Motor neuron (in vitro differentiated cells): ENCODE results near the gene UQCC3. TPM values are rescaled to one million over a fixed set of nuclear protein-coding genes. Genes with fewer than 3 reads are reported as not detected.

Experiments used
- ATAC-seq, 8 experiments: fragments of 200-7000 bp; cut with Tn5 transposase; replicated peaks in 6 of 8; 2 replicates each; pipeline ENCODE4 v1.8.0; 2021; ENCODE audit warnings: mild to moderate bottlenecking in 8 of 8, moderate library complexity in 8 of 8
- H3K27ac ChIP-seq, 2 donors: fragments of 250-450 bp; sonication (Bioruptor Pico); 2 replicates each; pipeline ENCODE4 v1.9.0; 2021; ENCODE audit warnings: antibody characterized with exemption in 2 of 2, mild to moderate bottlenecking in 2 of 2, moderate library complexity in 1 of 2
- H3K4me1 ChIP-seq, 2 donors: fragments of 250-450 bp; sonication (Bioruptor Pico); replicated peaks in 1 of 2; 2 replicates each; pipeline ENCODE4 v1.6.1; 2021; ENCODE audit warnings: antibody characterized with exemption in 2 of 2, mild to moderate bottlenecking in 2 of 2, moderate library complexity in 1 of 2
- H3K4me3 ChIP-seq, 5 donors: fragments of 250-450 bp; sonication (Bioruptor Pico); 2 replicates each; pipeline ENCODE4 v1.9.0; 2021; ENCODE audit warnings: antibody characterized with exemption in 5 of 5, mild to moderate bottlenecking in 5 of 5, moderate library complexity in 4 of 5
- WGBS, 10 experiments: fragments of 450-650 bp; shearing (Covaris generic); methylation state at CpG; one replicate each; pipeline ENCODE4 v1.0.0; 2022; 5-methylcytosine and 5-hydroxymethylcytosine counted together
- in situ Hi-C, 9 experiments: fragments of 400-800 bp; cut with MboI; loops; one replicate each; pipeline ENCODE4 v1.15.0; 2021; ENCODE audit warnings: low sequenced_read_pairs in 9 of 9, low pct_unique_long_range_greater_than_20kb in 2 of 9; ENCODE audit not compliant: unreplicated experiment in 9 of 9
- total RNA-seq, 8 experiments: library from RNA; unstranded; fragments of 300-600 nt; gene quantifications; 2 replicates each; pipeline versions ENCODE4 v1.2.3 to v1.2.4, GENCODE V29; 2022

UQCC3 gene
- total RNA-seq, result 10 to 100 TPM in 5 of 8 experiments, 1 to 10 TPM in 3; 7.9 to 17.7 (median 10.3) TPM

GRCh38 chr11:62671608-62672389 is at the start of gene UQCC3, which contains the start of gene LBHD1:
TSS of gene UQCC3 (plus strand) at chr11:62671673. CDS start at chr11:62671746, 73 bp downstream.
TSS of gene LBHD1 (minus strand) at chr11:62672267. CDS start at chr11:62670031, 2,236 bp downstream.
- H3K4me3 ChIP-seq, result peak within 1 kb of the TSS; percentile 45 to 75 (median 66)
- peak within 1 kb of the TSS; percentile 81 to 88 for H3K27ac ChIP-seq
- peaks cover 14 to 20% of the 10 kb centered on the region in 2 donors for H3K4me1 ChIP-seq
- 0 to 13% (median 0%) methylated on average over 1 to 22 of the region's 59 CpGs; no CpG with 5 or more reads in 2 of the 10 experiments for WGBS, 10 experiments
- peak; percentile 67 to 93 (median 90) for ATAC-seq
- in situ Hi-C loops, result no loop called here

GRCh38 chr11:62622476-62623089 is 48.9 kb upstream of the UQCC3 start:
- Histone ChIP-seq H3K4me3 (peak overlapping the region; percentile 15 to 88 (median 59)), H3K27ac (peak overlapping the region; percentile 78 to 92), H3K4me1 (peaks cover 12 to 14% of the 10 kb centered on the region in 2 donors)
- ATAC-seq, result no peak
- 58 to 94% (median 90%) methylated on average over 2 to 5 of the region's 7 CpGs; no CpG with 5 or more reads in 4 of the 10 experiments for WGBS, 10 experiments
- in situ Hi-C loops, result no loop called here

- ATAC-seq, result peak in 1 of 8 experiments; percentile 45
- WGBS, 10 experiments, result 58 to 100% (median 98%) methylated on average over 1 to 3 of the region's 3 CpGs; no CpG with 5 or more reads in 2 of the 10 experiments
- Histone ChIP-seq H3K27ac (no peak overlapping the region), H3K4me3 (no peak overlapping the region), H3K4me1 (peaks cover under 1% of the 10 kb centered on the region in 2 donors)
- in situ Hi-C loops, result no loop called here
Observed at GRCh38 chr11:62627713-62628112, 43.8 kb upstream of the UQCC3 start.

DNA sequence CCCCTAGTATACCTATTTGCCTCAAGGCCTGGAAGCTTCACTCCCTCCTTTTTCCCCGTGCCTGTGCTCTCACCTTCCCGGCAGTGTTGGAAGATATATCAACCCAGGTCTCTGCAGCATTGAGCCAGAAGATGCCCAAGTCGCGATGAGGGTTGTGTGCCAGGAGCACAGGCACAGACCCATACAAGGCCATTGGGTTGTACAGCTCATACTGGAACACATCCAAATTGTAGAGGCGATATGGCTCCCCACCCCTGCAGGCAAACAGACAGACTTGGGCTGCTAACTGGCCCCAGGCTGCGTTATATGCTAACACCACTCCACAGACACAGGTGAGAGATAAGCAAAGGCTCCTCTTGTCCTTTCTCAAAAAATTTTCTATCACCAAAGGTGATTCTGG is 39.0 kb upstream of the UQCC3 start:
- in situ Hi-C loops, result no loop called here
- Histone ChIP-seq H3K4me1 (no peaks in the 10 kb centered on the region), H3K4me3 (no peak overlapping the region), H3K27ac (no peak overlapping the region)
- no peak for ATAC-seq
- 67 to 100% (median 90%) methylated on average over 1 to 6 of the region's 6 CpGs; no CpG with 5 or more reads in 6 of the 10 experiments for WGBS, 10 experiments

DNA sequence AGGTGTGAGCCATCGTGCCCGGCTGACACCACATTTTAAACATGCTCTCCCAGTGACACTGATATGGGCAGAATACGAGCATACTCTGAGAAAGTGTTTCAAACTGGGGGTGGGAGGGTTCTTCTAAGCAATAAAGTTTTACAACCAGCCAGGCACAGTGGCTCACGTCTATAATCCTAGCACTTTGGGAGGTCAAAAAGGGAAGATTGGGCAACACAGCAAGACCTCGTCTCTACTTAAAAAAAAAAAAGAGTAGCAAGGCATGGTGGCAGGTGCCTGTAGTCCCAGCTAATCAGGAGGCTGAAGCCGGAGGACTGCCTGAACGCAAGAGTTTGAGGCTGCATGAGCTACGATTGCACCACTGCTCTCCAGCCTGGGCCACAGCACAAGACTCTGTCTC is 27.3 kb upstream of the UQCC3 start:
- no peak for ATAC-seq
- 69 to 100% (median 96%) methylated on average over 1 to 7 of the region's 8 CpGs; no CpG with 5 or more reads in 2 of the 10 experiments for WGBS, 10 experiments
- no peak overlapping the region for H3K27ac ChIP-seq
- in situ Hi-C loops, result no loop called here
- H3K4me3 ChIP-seq, result no peak overlapping the region
- H3K4me1 ChIP-seq, result peaks cover 12 to 14% of the 10 kb centered on the region in 2 donors

GRCh38 chr11:62645671-62645945 is 25.9 kb upstream of the UQCC3 start:
- Histone ChIP-seq H3K4me3 (peak overlapping the region; percentile 72 to 96 (median 92)), H3K4me1 (peaks cover 12 to 14% of the 10 kb centered on the region in 2 donors), H3K27ac (peak overlapping the region; percentile 94 to 98)
- WGBS, 10 experiments, result 0 to 30% (median 5%) methylated on average over 2 to 9 of the region's 11 CpGs; no CpG with 5 or more reads in 4 of the 10 experiments
- in situ Hi-C loops, result no loop called here
- peak in 2 of 8 experiments; percentile 4 to 5 for ATAC-seq

DNA sequence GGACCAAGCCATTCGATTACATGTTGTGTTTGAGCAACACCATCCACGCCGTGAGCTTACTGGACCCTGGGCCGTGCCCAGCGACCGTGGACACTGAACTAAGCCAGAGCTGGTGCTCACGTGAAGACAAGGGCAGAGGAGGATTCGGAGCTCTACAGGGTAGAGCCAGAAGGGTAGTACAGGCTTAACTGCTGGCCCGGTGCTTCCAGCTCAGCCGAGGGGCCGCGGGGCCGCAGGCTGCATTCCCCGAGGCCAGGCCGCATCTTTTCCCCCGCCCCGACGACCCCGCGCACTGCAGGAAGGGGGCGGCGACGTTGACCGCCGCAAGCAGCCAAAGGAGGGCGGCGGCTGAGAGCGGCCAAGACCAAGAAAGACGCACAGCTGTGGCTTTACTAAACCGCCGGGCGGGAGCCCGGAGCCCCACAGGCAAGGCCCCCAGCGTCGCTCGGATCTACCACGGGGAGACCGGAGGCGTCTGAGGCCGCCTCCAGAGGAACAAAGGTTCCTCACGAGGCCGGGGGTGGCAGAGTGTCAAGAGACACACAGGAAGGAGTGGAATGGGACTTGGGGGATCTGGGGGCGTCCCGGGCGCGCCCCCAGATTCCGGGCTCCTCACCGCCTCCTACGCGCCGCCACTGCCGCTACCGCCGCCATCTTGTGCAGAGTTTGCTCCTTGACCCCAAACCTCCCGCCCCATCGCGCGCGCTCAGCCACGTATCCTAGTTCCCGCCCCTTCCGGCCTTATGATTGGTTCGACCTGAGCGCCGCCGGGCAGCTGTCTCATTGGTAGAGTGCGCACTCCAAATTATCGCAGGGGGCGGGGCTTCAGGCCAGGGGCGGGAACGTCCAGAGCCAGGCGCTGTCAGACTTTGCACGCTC is 25.3 kb upstream of the UQCC3 start, which contains the start of gene GANAB:
GANAB (minus strand) TSS at position 668 of the 879 bp plus-strand sequence; CDS start at position 654, 14 bp downstream.
- peak; percentile 95 to 98 (median 96) for ATAC-seq
- 0% methylated on average over 1 to 19 of the region's 73 CpGs; no CpG with 5 or more reads in 5 of the 10 experiments for WGBS, 10 experiments

DNA sequence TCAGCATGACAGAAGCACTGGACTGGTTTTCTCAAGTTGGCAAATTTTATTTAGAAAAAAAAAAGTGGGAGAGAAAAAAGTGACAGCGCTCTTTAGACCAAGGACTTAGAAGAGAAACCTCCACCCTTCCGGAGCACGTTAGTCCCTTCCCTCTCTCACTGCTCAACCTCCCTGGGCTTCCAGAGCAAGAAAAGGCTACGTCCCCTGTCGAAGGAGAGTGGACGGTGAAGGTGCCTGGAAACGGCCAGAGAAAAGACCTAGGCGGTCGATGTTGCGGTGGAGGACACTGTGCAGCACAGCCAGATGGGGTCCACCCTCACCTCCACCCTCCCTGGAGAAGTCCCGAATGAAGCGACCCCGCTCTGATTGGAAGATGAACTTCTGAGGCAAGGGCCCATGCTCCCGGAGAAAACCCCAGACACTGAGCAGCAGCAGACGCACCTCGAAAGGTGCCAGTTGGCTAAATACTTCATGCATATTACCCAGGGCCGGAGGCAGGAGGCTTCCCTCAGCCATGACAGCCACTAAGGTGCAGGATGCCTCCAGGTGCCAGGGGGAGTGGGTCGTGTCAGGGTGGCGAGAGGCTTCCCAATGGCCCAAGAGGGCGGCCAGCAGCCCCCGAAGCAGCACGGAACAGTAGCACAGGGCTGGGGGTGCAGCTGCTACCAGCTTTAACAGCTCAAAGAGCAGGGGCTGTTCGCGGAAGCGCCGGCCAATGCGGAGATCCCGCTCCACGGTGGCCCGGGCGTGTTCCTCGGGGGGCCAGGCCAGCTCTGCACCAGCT is 24.5 kb upstream of the UQCC3 start:
- H3K4me3 ChIP-seq, result peak overlapping the region in 4 of 5 donors; percentile 2 to 96 (median 82)
- H3K4me1 ChIP-seq, result peaks cover 11 to 16% of the 10 kb centered on the region in 2 donors
- 21 to 83% (median 60%) methylated on average over 1 to 18 of the region's 32 CpGs; no CpG with 5 or more reads in 3 of the 10 experiments for WGBS, 10 experiments
- H3K27ac ChIP-seq, result no peak overlapping the region
- in situ Hi-C loops, result no loop called here
- peak in 2 of 8 experiments; percentile 16 to 38 for ATAC-seq

More for the DNA sequence above, 25.3 kb upstream of the UQCC3 start, which contains the start of gene GANAB:
- Histone ChIP-seq H3K27ac (peak within 1 kb of the TSS; percentile 94 to 98), H3K4me3 (peak within 1 kb of the TSS; percentile 72 to 96 (median 92)), H3K4me1 (peaks cover 10 to 14% of the 10 kb centered on the region in 2 donors)
- in situ Hi-C loops, result no loop called here

- 8 to 100% (median 83%) methylated on average over 1 to 4 of the region's 6 CpGs; no CpG with 5 or more reads in 5 of the 10 experiments for WGBS, 10 experiments
- Histone ChIP-seq H3K27ac (no peak overlapping the region), H3K4me1 (peaks cover 13 to 21% of the 10 kb centered on the region in 2 donors), H3K4me3 (no peak overlapping the region)
- in situ Hi-C loops, result no loop called here
- ATAC-seq, result no peak
Observed at GRCh38 chr11:62647609-62648005, 23.9 kb upstream of the UQCC3 start.

DNA sequence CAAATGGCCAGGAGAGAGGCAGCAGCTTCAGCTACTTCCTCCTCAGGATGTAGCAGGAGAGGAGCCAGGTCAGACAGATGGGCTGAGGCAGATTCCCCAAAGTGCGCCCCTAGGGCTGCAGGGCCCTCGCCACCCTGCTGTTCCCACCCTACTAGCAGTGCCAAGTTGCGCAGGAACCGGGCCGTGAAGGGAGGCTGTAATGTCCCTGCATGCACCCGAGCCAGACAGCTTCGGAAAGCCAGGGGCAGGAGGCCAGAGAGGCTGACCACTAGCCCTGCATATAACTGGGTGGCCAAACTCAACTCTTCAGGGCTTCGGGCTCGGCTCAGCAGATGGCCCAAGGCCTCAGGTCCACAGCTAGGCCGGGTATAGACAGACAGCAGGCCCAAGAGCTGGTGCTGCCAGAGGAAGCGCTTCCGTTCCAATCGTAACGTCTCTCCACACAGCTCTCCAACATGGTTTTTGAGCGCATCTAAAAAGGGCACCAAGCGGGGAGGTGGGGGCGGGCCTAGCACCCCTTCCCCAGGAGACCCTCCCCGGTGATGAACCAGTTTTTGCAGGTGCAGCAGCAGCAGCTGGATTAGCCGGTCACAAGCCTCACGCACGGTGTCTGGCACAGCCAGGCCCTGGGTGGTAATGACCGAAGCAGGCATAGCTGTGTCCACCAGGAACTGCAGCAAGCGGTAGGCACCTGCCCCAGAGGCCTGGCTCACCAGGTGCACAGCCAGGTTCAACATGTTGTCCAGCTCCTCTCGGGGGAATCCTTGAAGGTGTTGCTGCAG is 23.1 kb upstream of the UQCC3 start:
- no peak overlapping the region for H3K4me3 ChIP-seq
- in situ Hi-C loops, result no loop called here
- no peak overlapping the region for H3K27ac ChIP-seq
- WGBS, 10 experiments, result 33 to 100% (median 90%) methylated on average over 1 to 5 of the region's 24 CpGs; no CpG with 5 or more reads in 6 of the 10 experiments
- peaks cover 13 to 21% of the 10 kb centered on the region in 2 donors for H3K4me1 ChIP-seq
- ATAC-seq, result no peak

DNA sequence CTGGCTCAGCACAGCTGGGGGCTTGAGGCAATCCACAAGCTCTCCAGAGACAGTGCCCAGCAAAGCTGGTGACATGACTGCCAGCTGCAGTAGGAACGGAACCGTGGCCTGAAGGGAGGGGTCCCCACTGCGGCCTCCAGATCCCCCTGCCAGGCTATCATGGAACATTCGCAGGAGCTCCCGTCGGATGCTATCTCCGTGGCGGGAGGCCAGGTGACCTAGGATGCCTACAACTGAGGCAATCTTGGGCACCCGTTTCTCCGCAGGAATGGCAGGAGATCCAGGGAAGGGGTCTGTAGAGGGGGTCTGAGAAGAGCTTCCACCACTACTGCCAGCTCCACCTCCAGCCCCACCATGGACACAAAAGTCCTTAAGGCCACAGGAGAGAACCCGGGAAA is 22.5 kb upstream of the UQCC3 start:
- WGBS, 10 experiments, result 97 to 100% methylated on average over 2 to 8 of the region's 11 CpGs; no CpG with 5 or more reads in 8 of the 10 experiments
- in situ Hi-C loops, result no loop called here
- Histone ChIP-seq H3K4me3 (no peak overlapping the region), H3K4me1 (peaks cover 13 to 21% of the 10 kb centered on the region in 2 donors), H3K27ac (no peak overlapping the region)
- ATAC-seq, result no peak
